Endothelial cell of umbilical vein (primary cell): ENCODE measurements around the gene UBAC1.
"Not testable (repeated sequence)": the region's sequence is repeated elsewhere in the genome, so short reads cannot be mapped to it uniquely, and the experiment has no call there.

Experiments used
- CTCF ChIP-seq, 2 donors: IDR thresholded peaks; 1 replicate in 1 of 2; 2 replicates in 1 of 2; pipeline ENCODE4 v1.5.1; 2011; ENCODE audit warnings: low read length in 2 of 2, mild to moderate bottlenecking in 2 of 2, moderate library complexity in 2 of 2, control low read depth in 1 of 2, inconsistent platforms in 1 of 2, low read depth in 1 of 2; ENCODE audit not compliant: insufficient read depth in 1 of 2; ENCODE audit errors: extremely low read depth in 1 of 2
- EZH2 ChIP-seq: IDR thresholded peaks from 2 replicates; pipeline ENCODE4 v1.6.1; 2012; ENCODE audit warnings: borderline replicate concordance, low read depth, mild to moderate bottlenecking, moderate library complexity, low read length, inconsistent platforms; ENCODE audit not compliant: severe bottlenecking
- FOS ChIP-seq: IDR thresholded peaks from 2 replicates; pipeline ENCODE4 v1.6.1; 2011; ENCODE audit warnings: mild to moderate bottlenecking, low read length, moderate library complexity, borderline replicate concordance; ENCODE audit not compliant: insufficient read depth
- JUN ChIP-seq: IDR thresholded peaks from 2 replicates; pipeline ENCODE4 v1.6.1; 2011; ENCODE audit warnings: borderline replicate concordance, low read depth; ENCODE audit not compliant: insufficient read length, insufficient read depth
- MAX ChIP-seq: IDR thresholded peaks from 2 replicates; pipeline ENCODE4 v1.6.1; 2011; ENCODE audit not compliant: insufficient read depth, insufficient read length
- MYC ChIP-seq: IDR thresholded peaks from one replicate; pipeline ENCODE4 v1.6.1; 2011; ENCODE audit warnings: mild to moderate bottlenecking, low read depth, low read length
- POLR2A ChIP-seq: IDR thresholded peaks from 2 replicates; pipeline ENCODE4 v1.6.1; 2012; ENCODE audit warnings: low read depth, mild to moderate bottlenecking, control low read depth, low read length
- POLR2AphosphoS5 ChIP-seq: IDR thresholded peaks from 2 replicates; pipeline ENCODE4 v1.6.1; 2012; ENCODE audit warnings: low read depth, mild to moderate bottlenecking, control low read depth, low read length, moderate library complexity; ENCODE audit not compliant: insufficient read depth

GRCh38 chr9:135943604-135944003 lies 17.6 kb downstream of the UBAC1 start:
- not testable (repeated sequence) for TF ChIP-seq POLR2AphosphoS5; CTCF (IDR thresholded peaks at IDR 0.05; ENCODE audit: extremely low read depth in 1 of 2, insufficient read depth in 1 of 2, low read depth in 1 of 2, low read length in 2 of 2); FOS; POLR2A; MAX; EZH2; MYC; JUN
